GM21515 (cell line): ENCODE data around the gene GIMAP8.
"Not testable (repeated sequence)": the region's sequence is repeated elsewhere in the genome, so short reads cannot be mapped to it uniquely, and the experiment has no call there.

Experiments
- ATAC-seq: cut with Tn5 transposase; IDR thresholded peaks from one replicate; pipeline ENCODE4 v1.9.1; 2021; ENCODE audit not compliant: unreplicated experiment

Gene GIMAP8

GRCh38 chr7:150434240-150434639, 16.2 kb upstream of the GIMAP8 start:
- no peak for ATAC-seq

GRCh38 chr7:150435047-150435389, 15.4 kb upstream of the GIMAP8 start:
- no peak for ATAC-seq

GRCh38 chr7:150435390-150436073, 14.9 kb upstream of the GIMAP8 start:
- peak; percentile 92 for ATAC-seq

GRCh38 chr7:150439967-150440366, 10.5 kb upstream of the GIMAP8 start:
- ATAC-seq: no peak

- ATAC-seq: no peak
These were observed 8.9 kb upstream of the GIMAP8 start for GRCh38 chr7:150441524-150441923.

- ATAC-seq: no peak
These were observed 7.6 kb upstream of the GIMAP8 start for GRCh38 chr7:150442811-150443210.

- ATAC-seq: no peak
These were observed 6.5 kb upstream of the GIMAP8 start for GRCh38 chr7:150443793-150444540.

- ATAC-seq: no peak
These were observed 5.6 kb upstream of the GIMAP8 start for GRCh38 chr7:150444674-150445365.

- ATAC-seq: no peak
These were observed 4.0 kb upstream of the GIMAP8 start for GRCh38 chr7:150446288-150446938.

GRCh38 chr7:150447966-150448788, 2.3 kb upstream of the GIMAP8 start:
- peak; percentile 12 for ATAC-seq

GRCh38 chr7:150448789-150449147, 1.7 kb upstream of the GIMAP8 start:
- peak; percentile 60 for ATAC-seq

GRCh38 chr7:150449206-150449952, 1.1 kb upstream of the GIMAP8 start:
- no peak for ATAC-seq

- peak; percentile 35 for ATAC-seq
These were observed 815 bp downstream of the GIMAP8 start for GRCh38 chr7:150451097-150451793.

- ATAC-seq: no peak
These were observed 1.5 kb downstream of the GIMAP8 start for GRCh38 chr7:150451833-150452461.

GRCh38 chr7:150453181-150453580, 2.8 kb downstream of the GIMAP8 start:
- ATAC-seq: no peak

- no peak for ATAC-seq
These were observed 3.5 kb downstream of the GIMAP8 start for GRCh38 chr7:150453892-150454291.

- ATAC-seq: not testable (repeated sequence)
These were observed 6.6 kb downstream of the GIMAP8 start for GRCh38 chr7:150457064-150457463.

- no peak for ATAC-seq
These were observed 7.8 kb downstream of the GIMAP8 start for GRCh38 chr7:150458235-150458634.

- ATAC-seq: no peak
These were observed 8.3 kb downstream of the GIMAP8 start for GRCh38 chr7:150458756-150459155.
